Astrocyte (in vitro differentiated cells and primary cell): ENCODE data around the gene PPP4R2.
"Not testable (repeated sequence)": the region's sequence is repeated elsewhere in the genome, so short reads cannot be mapped to it uniquely, and the experiment has no call there.

Experiments used
- EZH2 ChIP-seq: IDR thresholded peaks from 2 replicates; pipeline ENCODE4 v1.6.1; 2012; ENCODE audit warnings: mild to moderate bottlenecking, low read length, inconsistent platforms; ENCODE audit not compliant: insufficient read depth
- TF ChIP-seq, protein P1 (sequence below): IDR thresholded peaks from 2 replicates; pipeline ENCODE4 v1.5.1; 2011; ENCODE audit warnings: low read depth, mild to moderate bottlenecking, inconsistent platforms, low read length, moderate library complexity; ENCODE audit not compliant: insufficient read depth

DNA sequence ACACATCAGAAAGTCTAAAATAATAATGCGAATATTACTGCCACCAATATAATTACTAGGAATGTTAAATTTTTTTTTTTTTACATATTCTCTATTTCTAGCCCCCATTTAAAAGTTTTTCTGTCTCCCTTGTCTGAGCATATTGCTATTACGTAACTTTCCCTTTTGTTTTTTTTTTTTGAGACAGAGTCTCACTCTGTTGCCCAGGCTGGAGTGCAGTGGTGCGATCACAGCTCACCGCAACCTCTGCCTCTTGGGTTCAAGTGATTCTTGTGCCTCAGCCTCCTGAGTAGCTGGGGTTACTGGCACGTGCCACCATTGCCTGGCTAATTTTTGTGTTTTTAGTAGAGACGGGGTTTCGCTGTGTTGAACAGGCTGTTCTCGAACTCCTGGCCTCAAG lies 6.4 kb downstream of the PPP4R2 start:
- TF ChIP-seq, protein P1, sequence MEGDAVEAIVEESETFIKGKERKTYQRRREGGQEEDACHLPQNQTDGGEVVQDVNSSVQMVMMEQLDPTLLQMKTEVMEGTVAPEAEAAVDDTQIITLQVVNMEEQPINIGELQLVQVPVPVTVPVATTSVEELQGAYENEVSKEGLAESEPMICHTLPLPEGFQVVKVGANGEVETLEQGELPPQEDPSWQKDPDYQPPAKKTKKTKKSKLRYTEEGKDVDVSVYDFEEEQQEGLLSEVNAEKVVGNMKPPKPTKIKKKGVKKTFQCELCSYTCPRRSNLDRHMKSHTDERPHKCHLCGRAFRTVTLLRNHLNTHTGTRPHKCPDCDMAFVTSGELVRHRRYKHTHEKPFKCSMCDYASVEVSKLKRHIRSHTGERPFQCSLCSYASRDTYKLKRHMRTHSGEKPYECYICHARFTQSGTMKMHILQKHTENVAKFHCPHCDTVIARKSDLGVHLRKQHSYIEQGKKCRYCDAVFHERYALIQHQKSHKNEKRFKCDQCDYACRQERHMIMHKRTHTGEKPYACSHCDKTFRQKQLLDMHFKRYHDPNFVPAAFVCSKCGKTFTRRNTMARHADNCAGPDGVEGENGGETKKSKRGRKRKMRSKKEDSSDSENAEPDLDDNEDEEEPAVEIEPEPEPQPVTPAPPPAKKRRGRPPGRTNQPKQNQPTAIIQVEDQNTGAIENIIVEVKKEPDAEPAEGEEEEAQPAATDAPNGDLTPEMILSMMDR: not testable (repeated sequence)
- TF ChIP-seq EZH2: not testable (repeated sequence)
